ENCODE data around the gene ALK. TPM values are rescaled to one million over a fixed set of nuclear protein-coding genes. Genes with fewer than 3 reads are reported as not detected.
"Not testable (repeated sequence)": the region's sequence is repeated elsewhere in the genome, so short reads cannot be mapped to it uniquely, and the experiment has no call there.

ALK gene
- total RNA-seq, 1 experiment from 2014 or later = 0.06 TPM

DNA sequence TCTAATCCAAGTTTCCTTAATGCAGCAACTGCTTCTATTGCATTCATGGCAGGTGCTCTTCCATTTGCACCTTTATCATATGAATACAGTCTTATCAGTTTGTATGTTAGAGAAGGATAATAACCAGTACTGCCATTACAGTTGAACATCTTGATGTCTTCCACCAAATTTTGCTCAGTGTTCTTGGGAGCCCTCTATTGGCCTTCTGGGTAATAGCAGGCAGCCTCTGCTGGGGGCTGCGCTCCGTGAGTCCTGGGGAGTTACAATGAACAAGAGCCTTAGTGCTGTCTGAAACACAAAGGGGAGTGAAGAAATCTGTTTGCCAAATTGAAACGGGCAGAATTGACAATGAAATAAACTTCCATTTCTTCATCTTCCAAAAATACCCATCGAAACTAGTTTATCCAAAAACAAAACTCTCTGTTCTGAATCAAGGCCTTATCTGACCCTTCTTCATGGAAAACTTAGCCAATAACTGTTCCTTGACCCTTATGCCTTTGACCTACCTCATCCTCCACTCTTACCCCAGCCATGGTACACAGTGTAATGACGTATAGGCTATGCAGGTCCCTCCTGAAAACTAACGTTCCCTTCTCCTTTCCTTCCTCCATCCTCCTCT is 79.9 kb downstream of the ALK start:
- DNase-seq (ENCODE audit: low read depth) = peak; percentile 22

- no peak for DNase-seq (ENCODE audit: low read depth)
These were observed 82.1 kb downstream of the ALK start for GRCh38 chr2:29839306-29839705.

DNA sequence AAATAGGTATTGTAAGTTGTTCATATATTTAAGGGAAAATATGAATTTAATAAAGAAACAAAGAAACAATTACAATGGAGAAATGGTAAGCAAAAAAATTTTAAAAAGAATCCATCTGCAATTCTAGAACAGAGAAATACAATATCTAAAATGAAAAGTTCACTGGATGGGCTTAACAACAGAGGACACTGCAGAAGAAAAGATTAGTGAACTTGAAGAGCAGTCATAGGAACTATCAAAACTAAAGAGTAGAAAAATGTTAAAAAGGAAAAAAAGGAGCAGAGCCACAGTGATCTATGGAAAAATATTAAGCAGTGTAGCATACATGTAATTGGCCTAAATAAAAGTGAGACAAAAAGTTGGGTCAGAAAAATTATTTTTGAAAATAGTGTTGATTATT is 83.5 kb downstream of the ALK start:
- DNase-seq (ENCODE audit: low read depth) = no peak

DNA sequence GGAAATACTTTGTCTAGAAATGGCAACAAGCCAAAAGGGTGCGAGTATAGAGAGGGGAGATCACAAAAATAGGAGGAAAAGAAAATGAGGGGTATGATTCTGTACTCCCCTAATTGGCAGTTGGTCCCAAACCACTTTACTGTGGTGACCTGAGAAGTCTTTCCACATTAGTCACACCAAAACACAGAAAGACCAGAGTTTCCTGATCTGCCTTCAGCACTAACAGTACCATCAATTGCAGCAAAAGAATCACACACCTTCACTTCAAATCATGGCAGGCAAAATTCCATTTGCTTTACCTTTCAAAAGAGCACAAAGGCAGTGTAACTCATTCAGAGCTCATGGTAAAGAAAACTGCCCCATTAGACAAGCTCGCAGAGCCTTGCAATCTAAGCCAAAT is 86.8 kb downstream of the ALK start:
- DNase-seq (ENCODE audit: low read depth) = peak; percentile 43

DNA sequence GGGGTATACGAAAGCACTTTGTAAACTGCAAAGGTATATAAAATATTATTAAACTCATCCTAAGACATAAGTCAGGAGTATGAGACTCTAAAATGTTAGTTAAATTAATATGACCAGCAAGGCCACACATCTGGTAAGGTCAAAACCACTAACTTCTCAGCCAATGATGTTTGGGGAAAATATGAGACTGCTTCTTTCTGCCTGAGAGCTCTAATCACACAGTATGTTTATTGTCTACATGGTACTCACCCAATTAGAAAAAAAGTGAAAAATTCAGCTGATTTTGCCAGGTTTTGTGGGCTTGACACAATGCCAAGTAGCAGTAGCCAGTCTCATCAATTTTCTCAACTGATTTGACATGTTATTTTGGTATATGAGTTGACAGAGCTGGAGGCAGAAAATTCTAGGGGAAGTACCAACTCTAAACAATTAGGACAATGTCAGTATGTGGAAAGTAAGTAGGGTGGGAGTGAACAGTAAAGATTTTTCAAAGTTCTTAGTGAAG is 87.3 kb downstream of the ALK start:
- DNase-seq (ENCODE audit: low read depth) = no peak

- no peak for DNase-seq (ENCODE audit: low read depth)
These were observed 89.8 kb downstream of the ALK start for GRCh38 chr2:29831560-29831959.

DNA sequence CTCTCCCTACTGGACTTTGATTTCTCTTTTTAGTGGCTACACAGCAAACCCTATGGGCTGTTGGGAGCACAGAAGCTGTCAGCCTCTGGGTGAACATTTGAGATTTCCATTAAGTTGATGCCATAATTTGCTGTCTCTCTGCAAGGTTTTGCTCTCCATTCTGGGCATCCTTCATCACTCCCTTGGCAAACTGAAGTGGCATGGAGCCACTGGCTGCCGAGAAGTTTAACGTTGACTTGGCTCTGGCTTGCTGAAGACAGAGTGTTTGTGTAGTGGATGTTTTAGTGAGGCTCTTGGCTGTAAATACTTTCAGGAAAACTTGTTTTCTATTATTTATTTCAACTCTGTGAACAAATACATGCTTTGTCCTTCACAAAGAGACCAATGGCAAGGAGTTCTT is 91.5 kb downstream of the ALK start:
- DNase-seq (ENCODE audit: low read depth) = no peak

- not testable (repeated sequence) for DNase-seq (ENCODE audit: low read depth)
These were observed 97.2 kb downstream of the ALK start for GRCh38 chr2:29824145-29824544.

GRCh38 chr2:29821591-29821990 is 99.8 kb downstream of the ALK start:
- peak; percentile 32 for DNase-seq (ENCODE audit: low read depth)

- DNase-seq (ENCODE audit: low read depth) = no peak
These were observed 101.8 kb downstream of the ALK start for GRCh38 chr2:29819570-29819969.

DNA sequence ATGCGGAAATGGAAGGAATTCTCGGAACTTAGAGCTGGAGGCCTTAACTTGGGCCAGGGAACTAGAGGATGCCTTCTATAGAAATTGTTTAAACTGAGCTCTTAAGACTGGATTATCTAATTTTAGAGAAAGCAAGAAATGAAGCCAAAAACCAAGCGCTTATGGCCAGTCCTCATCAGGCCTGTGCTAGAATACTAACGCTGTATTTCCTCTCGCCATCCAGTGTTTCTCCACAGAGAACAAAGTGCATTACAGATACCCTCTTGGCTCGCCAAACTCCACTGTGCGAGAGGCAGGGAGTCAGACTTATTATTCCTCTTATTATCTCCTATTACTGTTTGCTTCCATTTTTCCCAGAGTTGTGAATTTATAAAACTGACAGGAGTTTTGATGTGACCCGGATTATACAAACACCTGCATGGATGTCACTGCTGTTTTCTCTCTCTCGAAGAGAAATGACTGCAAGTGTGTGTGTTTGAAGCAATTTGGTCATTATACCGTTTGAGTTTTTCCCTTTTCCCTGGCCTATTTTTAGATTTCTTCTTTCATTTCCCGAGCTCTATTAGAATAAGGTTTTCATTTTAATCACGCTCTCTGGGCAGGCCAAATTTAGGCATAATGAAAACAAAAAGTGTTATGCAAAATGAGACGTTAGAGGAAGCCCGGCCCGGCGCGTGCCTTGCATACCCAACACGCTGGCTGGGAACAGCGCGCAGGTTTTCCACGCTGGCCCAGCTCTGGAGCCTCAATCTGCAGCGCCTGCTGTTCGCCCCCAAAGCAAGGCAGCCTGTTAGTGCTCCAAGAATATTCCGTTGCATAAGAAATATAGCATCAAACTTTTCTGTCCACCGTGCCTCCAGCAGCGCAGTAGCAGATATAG is 103.3 kb downstream of the ALK start:
- DNase-seq (ENCODE audit: low read depth) = no peak

GRCh38 chr2:29817299-29817698 is 104.1 kb downstream of the ALK start:
- DNase-seq (ENCODE audit: low read depth) = no peak

GRCh38 chr2:29816651-29817050 is 104.7 kb downstream of the ALK start:
- no peak for DNase-seq (ENCODE audit: low read depth)

DNA sequence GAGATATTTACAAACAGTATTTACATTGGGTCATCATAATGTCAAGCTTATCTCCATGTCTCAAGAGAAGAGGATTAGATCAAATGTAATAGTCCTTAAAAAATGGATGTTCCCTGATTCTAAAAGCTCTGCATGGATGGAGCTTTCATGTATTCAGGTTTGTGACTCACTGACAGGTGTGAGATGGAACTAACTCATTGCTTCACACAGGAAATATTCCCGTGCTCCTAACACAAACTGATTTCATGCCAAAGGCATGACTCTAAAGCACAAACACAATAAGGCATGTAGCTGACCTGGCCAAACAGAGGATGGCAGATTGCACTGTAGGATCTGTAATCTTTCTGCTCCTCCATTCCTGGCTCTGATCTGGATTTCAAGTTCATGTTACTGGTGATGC is 110.0 kb downstream of the ALK start:
- peak; percentile 56 for DNase-seq (ENCODE audit: low read depth)

DNA sequence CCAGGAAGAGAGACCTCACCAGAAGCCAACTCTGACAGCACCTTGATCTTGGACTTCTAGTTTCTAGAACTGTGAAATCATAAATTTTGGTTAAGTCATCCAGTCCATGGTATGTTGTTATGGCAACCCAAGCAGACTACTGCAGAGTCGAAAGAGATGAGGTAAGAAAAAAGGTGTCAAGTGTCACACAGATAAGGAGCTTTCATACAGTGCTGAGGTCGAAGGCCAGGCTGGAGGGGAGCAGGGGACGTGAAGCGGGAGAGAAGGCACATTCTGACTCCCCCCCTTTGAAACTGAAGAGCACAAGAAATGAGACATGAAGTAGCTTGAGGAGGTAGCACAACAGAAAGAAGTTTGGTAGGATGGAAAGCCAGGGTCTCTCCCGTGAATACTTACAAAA is 110.4 kb downstream of the ALK start:
- peak; percentile 20 for DNase-seq (ENCODE audit: low read depth)

- no peak for DNase-seq (ENCODE audit: low read depth)
These were observed 113.1 kb downstream of the ALK start for GRCh38 chr2:29808321-29808720.

- DNase-seq (ENCODE audit: low read depth) = no peak
These were observed 114.3 kb downstream of the ALK start for GRCh38 chr2:29807082-29807481.

GRCh38 chr2:29806461-29806860 is 114.9 kb downstream of the ALK start:
- no peak for DNase-seq (ENCODE audit: low read depth)

DNA sequence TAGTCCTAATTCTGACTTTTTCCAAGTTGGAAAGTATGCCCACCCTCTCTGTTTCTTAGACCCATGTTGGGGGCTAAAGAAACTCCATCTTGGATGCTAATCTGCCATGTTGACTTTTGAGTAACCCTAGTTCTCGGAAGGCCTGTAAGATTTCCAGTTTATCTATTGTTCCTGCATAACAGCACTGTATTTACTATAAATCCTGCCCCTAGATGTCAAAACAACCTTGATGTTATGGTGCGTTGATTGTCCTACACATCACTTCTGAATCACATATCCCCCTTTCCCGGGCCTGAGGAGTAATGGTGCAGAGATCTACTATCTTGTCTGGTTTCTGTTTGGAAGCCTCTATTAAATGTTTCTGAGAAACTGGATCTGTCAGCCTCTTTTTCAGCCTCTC is 116.7 kb downstream of the ALK start:
- no peak for DNase-seq (ENCODE audit: low read depth)

GRCh38 chr2:29803537-29803936 is 117.8 kb downstream of the ALK start:
- DNase-seq (ENCODE audit: low read depth) = no peak

- DNase-seq (ENCODE audit: low read depth) = no peak
These were observed 118.4 kb downstream of the ALK start for GRCh38 chr2:29802986-29803385.

DNA sequence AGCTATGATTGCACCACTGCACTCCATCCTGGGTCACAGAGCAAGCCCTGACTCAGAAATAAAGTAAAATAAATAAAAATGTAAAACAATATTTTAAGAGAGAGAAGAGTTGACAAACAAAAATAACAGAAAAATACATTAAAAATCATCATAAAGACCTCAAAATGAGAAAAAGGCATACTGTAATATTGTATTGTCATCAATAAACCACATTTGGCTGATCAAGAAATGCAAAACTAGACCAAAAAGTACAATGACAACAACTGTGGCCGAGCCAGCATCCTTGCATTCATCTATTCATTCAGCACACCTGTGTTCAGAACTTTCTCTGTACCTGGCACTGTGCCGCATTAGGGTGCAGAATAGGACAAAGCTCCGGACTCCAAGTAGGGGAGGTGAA is 121.8 kb downstream of the ALK start:
- no peak for DNase-seq (ENCODE audit: low read depth)

GRCh38 chr2:29797916-29798315 is 123.5 kb downstream of the ALK start:
- DNase-seq (ENCODE audit: low read depth) = no peak

Measured in LHCN-M2 (cell line).